ENCODE measurements around the gene CALCOCO2.
A peak's percentile ranks its signal among the peaks of the same experiment; 100 is the strongest.
"Not testable (repeated sequence)": the region's sequence is repeated elsewhere in the genome, so short reads cannot be mapped to it uniquely, and the experiment has no call there.

Gene CALCOCO2

GRCh38 chr17:48830840-48831548, at the start of gene CALCOCO2:
TSS of gene CALCOCO2 (plus strand) at chr17:48831035. CDS start at chr17:48841708, 10,673 bp downstream.
- DNase-seq (ENCODE audit: low read depth in 2 of 2): peak; percentile 74 to 87

DNA sequence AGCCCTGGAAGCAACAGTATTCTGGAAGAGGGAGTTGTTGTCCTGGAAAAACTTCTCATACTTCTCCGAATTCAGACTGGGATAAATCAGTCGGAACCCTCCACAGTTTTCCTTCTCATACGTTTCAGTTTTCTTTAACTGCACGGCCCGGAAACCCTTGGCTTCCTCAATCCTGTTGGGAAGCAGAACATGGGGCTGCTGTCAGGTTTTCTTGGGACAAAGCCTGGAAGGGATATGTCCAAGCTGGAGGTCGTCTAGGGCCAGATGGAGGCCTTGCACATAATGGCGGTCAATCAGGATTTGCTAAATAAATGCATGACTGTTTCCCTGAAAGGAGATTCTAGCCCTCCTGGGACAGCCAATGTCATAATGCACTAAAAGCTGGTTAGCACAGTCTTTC, 43.0 kb upstream of the CALCOCO2 start:
- no peak for DNase-seq (ENCODE audit: low read depth in 2 of 2)

GRCh38 chr17:48790607-48791127, 40.2 kb upstream of the CALCOCO2 start:
- DNase-seq (ENCODE audit: low read depth in 2 of 2): no peak

DNA sequence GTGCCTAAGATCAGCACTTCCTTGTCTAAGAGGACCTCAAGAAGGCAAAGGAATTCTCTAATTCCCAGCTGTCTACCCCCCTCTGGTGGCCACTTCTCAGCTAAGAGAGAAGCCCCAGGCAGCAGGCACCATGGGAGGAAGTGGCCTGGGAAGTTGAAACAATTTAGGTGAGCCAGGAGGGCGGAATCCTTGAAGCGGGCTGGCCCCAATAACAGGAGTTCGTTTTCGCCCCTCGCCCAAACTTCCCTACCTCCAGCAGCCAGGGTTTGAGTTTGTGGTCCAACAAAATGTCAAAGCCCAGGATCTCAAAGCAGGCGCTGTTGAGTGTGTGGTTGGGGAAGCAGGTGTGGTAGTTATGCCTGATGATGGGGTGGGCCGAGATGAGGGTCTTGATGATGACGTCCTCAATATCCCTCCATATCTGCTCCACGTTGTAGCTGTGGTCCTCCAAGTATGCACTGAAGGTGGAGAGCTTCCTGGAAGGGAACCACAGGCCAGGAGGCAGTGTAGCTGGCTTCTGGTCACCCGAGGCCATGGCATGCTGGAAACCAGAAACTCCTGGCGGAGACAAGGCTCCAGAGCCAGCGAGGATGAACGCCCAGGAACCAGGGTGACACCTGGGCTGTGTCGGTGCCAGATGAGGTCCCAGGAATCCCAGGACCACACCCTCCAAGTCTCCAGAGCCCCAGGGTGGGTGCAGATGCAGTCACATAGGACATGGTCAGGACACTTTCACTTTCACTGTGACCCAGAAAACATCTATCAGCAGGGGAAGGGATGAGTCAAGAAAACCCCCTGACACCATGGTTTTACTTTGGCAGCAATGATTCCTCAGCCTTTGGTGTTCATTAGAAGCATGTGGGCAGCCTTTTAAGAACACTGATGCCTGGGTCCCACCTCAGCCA, 39.5 kb upstream of the CALCOCO2 start:
- DNase-seq (ENCODE audit: low read depth in 2 of 2): peak in 1 of 2 donors; percentile 20

GRCh38 chr17:48792033-48792798, 38.6 kb upstream of the CALCOCO2 start:
- no peak for DNase-seq (ENCODE audit: low read depth in 2 of 2)

GRCh38 chr17:48795444-48796162, 35.2 kb upstream of the CALCOCO2 start:
- DNase-seq (ENCODE audit: low read depth in 2 of 2): no peak

DNA sequence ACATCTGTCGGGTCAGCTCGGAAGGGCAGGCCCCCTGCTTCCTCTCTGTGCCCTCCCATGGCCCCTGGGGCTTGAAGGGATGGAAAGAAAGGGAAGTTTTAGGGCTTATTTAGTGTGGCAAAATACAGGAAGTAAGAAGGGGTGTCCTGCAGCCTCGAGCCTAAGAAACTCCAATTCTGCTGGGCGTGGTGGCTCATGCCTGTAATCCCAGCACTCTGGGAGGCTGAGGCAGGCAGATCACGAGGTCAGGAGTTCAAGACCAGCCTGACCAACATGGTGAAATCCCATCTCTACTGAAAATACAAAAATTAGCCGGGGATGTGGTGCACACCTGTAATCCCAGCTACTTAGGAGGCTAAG, 34.7 kb upstream of the CALCOCO2 start:
- DNase-seq (ENCODE audit: low read depth in 2 of 2): not testable (repeated sequence)

- DNase-seq (ENCODE audit: low read depth in 2 of 2): no peak
Observed at GRCh38 chr17:48799069-48799723, 31.6 kb upstream of the CALCOCO2 start.

- no peak for DNase-seq (ENCODE audit: low read depth in 2 of 2)
Observed at GRCh38 chr17:48800626-48801217, 30.1 kb upstream of the CALCOCO2 start.

- peak; percentile 27 to 57 for DNase-seq (ENCODE audit: low read depth in 2 of 2)
Observed at GRCh38 chr17:48804936-48805411, 25.9 kb upstream of the CALCOCO2 start.

DNA sequence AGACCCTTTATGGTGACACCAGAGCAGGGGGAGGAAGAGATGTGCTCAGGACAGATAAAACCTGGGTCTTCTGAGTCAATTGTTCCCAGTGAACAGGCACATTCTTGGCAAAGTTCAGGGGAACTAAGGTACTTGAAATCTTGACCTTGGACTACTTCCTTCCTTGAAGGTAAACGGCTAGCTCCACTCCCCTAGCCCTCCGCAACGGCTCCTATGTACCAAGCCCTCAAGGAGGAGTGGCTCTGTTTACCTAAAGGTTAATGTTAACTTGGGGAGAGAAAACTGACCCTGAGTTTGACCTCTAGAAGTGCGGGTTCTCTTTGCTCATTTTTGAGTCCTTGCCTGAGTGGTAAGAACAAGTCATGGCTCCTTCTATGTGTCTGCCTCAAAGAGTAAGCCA, 21.7 kb upstream of the CALCOCO2 start:
- DNase-seq (ENCODE audit: low read depth in 2 of 2): no peak

DNA sequence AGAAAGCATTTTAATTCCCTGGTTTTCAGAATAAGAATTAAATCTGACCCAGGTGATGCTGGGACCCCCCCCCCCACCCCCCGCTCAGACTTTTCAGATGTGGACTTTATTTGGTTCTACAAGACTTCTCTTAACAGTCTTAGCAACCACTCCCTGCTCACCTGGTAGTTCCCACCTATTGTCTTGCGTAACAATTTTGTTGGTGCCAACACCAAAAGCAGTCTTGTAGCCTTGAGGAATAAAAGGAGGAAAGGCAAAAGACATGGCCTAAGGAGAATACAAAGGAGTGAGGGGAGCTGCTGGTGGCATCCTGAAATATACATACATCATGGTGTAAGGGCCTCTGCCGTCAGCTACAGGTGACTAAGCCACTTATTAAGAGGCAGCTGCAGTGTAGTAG, 18.8 kb upstream of the CALCOCO2 start:
- no peak for DNase-seq (ENCODE audit: low read depth in 2 of 2)

DNA sequence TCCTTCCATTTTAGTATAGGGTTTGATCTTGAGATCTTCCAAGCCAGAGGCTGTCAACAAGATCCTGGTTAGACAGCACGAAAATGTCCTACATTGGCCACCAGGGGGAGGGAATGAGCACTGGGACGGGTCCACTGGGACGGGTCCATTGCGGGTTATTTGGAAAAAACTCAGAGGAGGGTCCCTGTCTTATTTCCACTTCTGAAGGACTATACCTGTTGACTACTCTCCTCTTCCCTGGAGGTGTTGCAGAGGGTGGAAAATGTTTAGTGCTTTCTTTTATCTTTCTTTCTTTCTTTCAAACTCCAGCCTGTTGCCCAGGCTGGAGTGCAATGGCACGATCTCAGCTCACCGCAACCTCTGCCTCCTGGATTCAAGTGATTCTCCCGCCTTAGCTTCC, 16.3 kb upstream of the CALCOCO2 start:
- peak; percentile 20 to 46 for DNase-seq (ENCODE audit: low read depth in 2 of 2)

- no peak for DNase-seq (ENCODE audit: low read depth in 2 of 2)
Observed at GRCh38 chr17:48815311-48815710, 15.5 kb upstream of the CALCOCO2 start.

DNA sequence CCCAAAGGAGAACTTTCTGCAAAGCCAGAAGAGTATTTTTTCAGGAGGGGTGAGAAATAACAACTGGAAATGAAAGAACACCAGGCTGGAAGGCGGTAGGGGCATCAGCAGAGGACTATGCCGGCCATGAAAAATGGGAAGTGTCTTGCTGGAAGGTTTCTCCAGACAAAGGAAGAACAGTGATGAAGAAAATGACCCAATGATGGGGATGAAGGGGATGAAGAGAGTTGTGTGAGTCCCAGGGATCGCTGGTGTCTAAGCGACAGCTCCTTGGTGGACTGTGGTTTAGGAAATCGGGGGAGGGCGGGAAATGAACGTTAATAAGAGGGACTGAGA, 14.4 kb upstream of the CALCOCO2 start:
- no peak for DNase-seq (ENCODE audit: low read depth in 2 of 2)

GRCh38 chr17:48816774-48817590, 13.9 kb upstream of the CALCOCO2 start, which contains the start of gene TTLL6:
TSS of gene TTLL6 (minus strand) at chr17:48817229. CDS start at chr17:48817072, 157 bp downstream.
- DNase-seq (ENCODE audit: low read depth in 2 of 2): peak; percentile 35 to 54

GRCh38 chr17:48818361-48818841, 12.4 kb upstream of the CALCOCO2 start:
- DNase-seq (ENCODE audit: low read depth in 2 of 2): no peak

DNA sequence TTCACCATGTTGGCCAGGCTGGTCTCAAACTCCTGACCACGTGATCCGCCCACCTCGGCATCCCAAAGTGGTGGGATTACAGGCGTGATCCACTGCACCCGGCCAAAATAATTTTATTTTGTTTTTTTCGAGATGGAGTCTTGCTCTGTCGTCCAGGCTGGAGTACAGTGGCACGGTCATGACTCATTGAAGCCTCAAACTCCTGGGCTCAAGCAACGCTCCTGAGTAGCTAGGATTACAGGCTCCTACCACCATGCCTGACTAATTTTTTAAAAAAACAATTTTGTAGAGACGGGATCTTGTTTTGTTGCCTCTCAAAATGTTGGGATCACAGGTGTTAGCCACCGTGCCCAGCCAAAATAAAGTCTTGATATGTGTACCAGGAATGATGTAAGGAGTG, 11.4 kb upstream of the CALCOCO2 start:
- DNase-seq (ENCODE audit: low read depth in 2 of 2): no peak

GRCh38 chr17:48820936-48821335, 9.9 kb upstream of the CALCOCO2 start:
- not testable (repeated sequence) for DNase-seq (ENCODE audit: low read depth in 2 of 2)
